ENCODE data around the gene ZNF821. TPM values are rescaled to one million over a fixed set of nuclear protein-coding genes. Genes with fewer than 3 reads are reported as not detected.
A peak's percentile ranks its signal among the peaks of the same experiment; 100 is the strongest.
"Not testable (repeated sequence)": the region's sequence is repeated elsewhere in the genome, so short reads cannot be mapped to it uniquely, and the experiment has no call there.

ZNF821 gene
- polyA plus RNA-seq, 1 of the 3 experiments (the other 2 are of a cell fraction): 8.8 TPM

DNA sequence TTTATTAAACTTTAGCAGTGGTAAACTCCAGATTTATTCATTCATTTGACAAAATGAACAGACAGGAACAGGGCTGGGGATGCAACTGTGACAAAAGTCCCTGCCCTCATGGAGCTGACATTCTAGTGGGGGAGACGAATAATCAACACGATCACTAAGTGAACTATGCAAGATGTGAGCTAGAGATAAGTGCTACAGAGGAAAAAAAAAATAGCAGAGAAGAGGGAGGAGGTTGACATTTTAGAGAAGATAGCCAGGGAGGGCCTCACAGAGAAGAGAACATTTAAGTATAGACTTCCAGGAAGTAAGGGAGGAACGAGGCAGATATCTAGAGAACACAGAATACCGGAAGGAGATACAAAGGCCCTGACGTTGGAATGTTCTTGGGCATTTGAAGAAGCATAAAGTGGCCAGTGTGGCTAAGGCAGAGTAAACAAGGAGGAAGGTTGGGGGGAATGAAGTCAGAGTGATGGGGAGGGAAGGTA lies 57.4 kb downstream of the ZNF821 start (continued):
- no peak for TF ChIP-seq FOXJ3 (CRISPR knock-in tag; IDR thresholded peaks at IDR 0.05)
- TF ChIP-seq GABPA (IDR thresholded peaks at IDR 0.05; ENCODE audit: low read depth): no peak
- no peak for TF ChIP-seq IRF3 (IDR thresholded peaks at IDR 0.05; ENCODE audit: low read depth, low read length)
- no peak for TF ChIP-seq JUND (IDR thresholded peaks at IDR 0.05)
- no peak for TF ChIP-seq MXI1 (IDR thresholded peaks at IDR 0.05; ENCODE audit: low read depth, low read length)
- no peak for TF ChIP-seq REST (IDR thresholded peaks at IDR 0.05; ENCODE audit: low read depth, low read length)
- no peak for TF ChIP-seq GATA2 (CRISPR knock-in tag; IDR thresholded peaks at IDR 0.05)
- no peak for TF ChIP-seq RAD21 (IDR thresholded peaks at IDR 0.05; ENCODE audit: low read length)
- no peak for TF ChIP-seq CHD2 (IDR thresholded peaks at IDR 0.05; ENCODE audit: low read length, partially characterized antibody)
- no peak for TF ChIP-seq POLR2AphosphoS5 (IDR thresholded peaks at IDR 0.05; ENCODE audit: low read depth, low read length)

- H3K9me2 ChIP-seq; DNase-seq; CTCF ChIA-PET; H4K20me1 ChIP-seq (ENCODE audit: insufficient read depth); H3K36me3 ChIP-seq (replicated peaks in 1 of 2; ENCODE audit: control insufficient read depth in 1 of 2, insufficient read depth in 2 of 2, low read length in 1 of 2); H3K27me3 ChIP-seq (ENCODE audit: insufficient read depth); H3K9me3 ChIP-seq; POLR2A ChIA-PET; H3K4me1 ChIP-seq (ENCODE audit: control insufficient read depth in 1 of 2, insufficient read depth in 2 of 2, low read depth in 1 of 2, low read length in 1 of 2); H3K79me2 ChIP-seq (ENCODE audit: insufficient read depth): not testable (repeated sequence)
- WGBS (ENCODE audit: low lambda C conversion rate): 80% methylated on average over 8 of the region's 10 CpGs
- H3K9ac ChIP-seq: peak overlapping the region; percentile 60; the same call in 1 of the 2 replicates
- peaks cover 29% of the 10 kb centered on the region for H3F3A ChIP-seq (replicated peaks; ENCODE audit: insufficient read depth)
- peak overlapping the region; percentile 23 to 96; a peak in 3 of 4 replicates for H3K27ac ChIP-seq (ENCODE audit: low read depth in 2 of 2, low read length in 1 of 2)
- peak overlapping the region; percentile 84; the same call in 1 of the 2 replicates for H2AFZ ChIP-seq (ENCODE audit: low read depth)
- peak overlapping the region in 1 of 2 experiments; percentile 4; a peak in 1 of 4 replicates for H3K4me3 ChIP-seq (ENCODE audit: low read depth in 2 of 2, low read length in 1 of 2)
- peak overlapping the region; percentile 64 for H3K4me2 ChIP-seq
Observed at GRCh38 chr16:71817155-71817500, 66.9 kb downstream of the ZNF821 start.

- Histone ChIP-seq H3K27ac (ENCODE audit: low read depth in 2 of 2, low read length in 1 of 2) (no peak overlapping the region), H3F3A (replicated peaks; ENCODE audit: insufficient read depth) (peaks cover 10% of the 10 kb centered on the region), H4K20me1 (ENCODE audit: insufficient read depth) (peaks cover 10% of the 10 kb centered on the region; the same call in 1 of the 2 replicates), H3K4me2 (no peak overlapping the region), H3K36me3 (replicated peaks in 1 of 2; ENCODE audit: control insufficient read depth in 1 of 2, insufficient read depth in 2 of 2, low read length in 1 of 2) (peaks cover 0 to 1% of the 10 kb centered on the region in 2 experiments), H3K9ac (no peak overlapping the region), H3K9me3 (no peaks in the 10 kb centered on the region), H3K4me1 (ENCODE audit: control insufficient read depth in 1 of 2, insufficient read depth in 2 of 2, low read depth in 1 of 2, low read length in 1 of 2) (peaks cover 5 to 9% of the 10 kb centered on the region in 2 experiments; a peak in 2 of 4 replicates), H3K79me2 (ENCODE audit: insufficient read depth) (peaks cover 23% of the 10 kb centered on the region), H3K9me2 (no peaks in the 10 kb centered on the region), H3K4me3 (ENCODE audit: low read depth in 2 of 2, low read length in 1 of 2) (no peak overlapping the region), H3K27me3 (ENCODE audit: insufficient read depth) (no peaks in the 10 kb centered on the region), H2AFZ (ENCODE audit: low read depth) (no peak overlapping the region)
- 91% methylated on average over 5 of the region's 5 CpGs for WGBS (ENCODE audit: low lambda C conversion rate)
- ChIA-PET CTCF (interaction anchor here (0.7 kb wide), 1 partner anchor 71 kb away, joined by 3 read pairs; no protein-coding TSS in a partner anchor), POLR2A (no interaction called here)
- TF ChIP-seq TAF1 (IDR thresholded peaks at IDR 0.05; ENCODE audit: borderline replicate concordance, low read depth, low read length) (no peak), RAD21 (IDR thresholded peaks at IDR 0.05; ENCODE audit: low read length) (no peak)
- TF ChIP-seq, protein P1, sequence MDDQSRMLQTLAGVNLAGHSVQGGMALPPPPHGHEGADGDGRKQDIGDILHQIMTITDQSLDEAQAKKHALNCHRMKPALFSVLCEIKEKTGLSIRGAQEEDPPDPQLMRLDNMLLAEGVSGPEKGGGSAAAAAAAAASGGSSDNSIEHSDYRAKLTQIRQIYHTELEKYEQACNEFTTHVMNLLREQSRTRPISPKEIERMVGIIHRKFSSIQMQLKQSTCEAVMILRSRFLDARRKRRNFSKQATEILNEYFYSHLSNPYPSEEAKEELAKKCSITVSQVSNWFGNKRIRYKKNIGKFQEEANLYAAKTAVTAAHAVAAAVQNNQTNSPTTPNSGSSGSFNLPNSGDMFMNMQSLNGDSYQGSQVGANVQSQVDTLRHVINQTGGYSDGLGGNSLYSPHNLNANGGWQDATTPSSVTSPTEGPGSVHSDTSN (IDR thresholded peaks at IDR 0.05): no peak
- DNase-seq: no peak
Observed at GRCh38 chr16:71811261-71811803, 72.7 kb downstream of the ZNF821 start.

DNA sequence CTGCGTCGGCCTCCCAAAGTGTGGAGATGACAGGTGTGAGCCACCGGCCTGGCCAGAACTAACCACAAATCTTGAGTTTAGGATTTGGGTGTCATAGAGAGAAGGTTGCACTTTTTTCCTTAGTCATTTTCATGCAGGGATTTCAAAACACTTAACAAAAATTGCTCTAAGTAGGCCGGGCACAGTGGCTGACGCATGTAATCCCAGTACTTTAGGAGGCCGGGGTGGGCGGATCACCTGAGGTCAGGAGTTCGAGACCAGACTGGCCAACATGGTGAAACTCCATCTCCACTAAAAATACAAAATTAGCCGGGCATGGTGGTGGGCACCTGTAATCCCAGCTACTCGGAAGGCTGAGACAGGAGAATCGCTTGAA lies 73.8 kb downstream of the ZNF821 start:
- H3K4me3 ChIP-seq (ENCODE audit: low read depth in 2 of 2, low read length in 1 of 2); H3K9ac ChIP-seq; CTCF ChIA-PET; H3K27ac ChIP-seq (ENCODE audit: low read depth in 2 of 2, low read length in 1 of 2); H3K4me2 ChIP-seq; H3K9me2 ChIP-seq; H3K36me3 ChIP-seq (replicated peaks in 1 of 2; ENCODE audit: control insufficient read depth in 1 of 2, insufficient read depth in 2 of 2, low read length in 1 of 2); H2AFZ ChIP-seq (ENCODE audit: low read depth); DNase-seq; H3F3A ChIP-seq (replicated peaks; ENCODE audit: insufficient read depth); H3K27me3 ChIP-seq (ENCODE audit: insufficient read depth); H3K9me3 ChIP-seq; POLR2A ChIA-PET; H3K4me1 ChIP-seq (ENCODE audit: control insufficient read depth in 1 of 2, insufficient read depth in 2 of 2, low read depth in 1 of 2, low read length in 1 of 2): not testable (repeated sequence)
- WGBS (ENCODE audit: low lambda C conversion rate): 88% methylated on average over 11 of the region's 11 CpGs
- peaks cover 13% of the 10 kb centered on the region; the same call in 1 of the 2 replicates for H4K20me1 ChIP-seq (ENCODE audit: insufficient read depth)
- H3K79me2 ChIP-seq (ENCODE audit: insufficient read depth): peaks cover 35% of the 10 kb centered on the region

Data from SK-N-SH (cell line).